Fibroblast of skin of right biceps (primary cell): ENCODE results near the gene NEURL1.
A peak's percentile ranks its signal among the peaks of the same experiment; 100 is the strongest.
"Not testable (repeated sequence)": the region's sequence is repeated elsewhere in the genome, so short reads cannot be mapped to it uniquely, and the experiment has no call there.

Experiments used
- DNase-seq: peaks from one replicate; pipeline ENCODE4 v3.0.0-alpha.2; 2013

The NEURL1 gene

GRCh38 chr10:103465411-103466179 is 27.9 kb upstream of the NEURL1 start:
- DNase-seq: no peak

- no peak for DNase-seq
Observed at GRCh38 chr10:103466734-103467133, 26.8 kb upstream of the NEURL1 start.

GRCh38 chr10:103467406-103467805 is 26.1 kb upstream of the NEURL1 start:
- DNase-seq: no peak

GRCh38 chr10:103469201-103469600 is 24.3 kb upstream of the NEURL1 start:
- no peak for DNase-seq

GRCh38 chr10:103470761-103471653 is 22.5 kb upstream of the NEURL1 start:
- peak; percentile 49 for DNase-seq

GRCh38 chr10:103472005-103472404 is 21.5 kb upstream of the NEURL1 start:
- no peak for DNase-seq

- no peak for DNase-seq
Observed at GRCh38 chr10:103473261-103473671, 20.2 kb upstream of the NEURL1 start.

GRCh38 chr10:103474077-103474476 is 19.4 kb upstream of the NEURL1 start:
- DNase-seq: no peak

- no peak for DNase-seq
Observed at GRCh38 chr10:103475437-103475836, 18.1 kb upstream of the NEURL1 start.

- no peak for DNase-seq
Observed at GRCh38 chr10:103476046-103476768, 17.3 kb upstream of the NEURL1 start.

GRCh38 chr10:103478671-103479070 is 14.8 kb upstream of the NEURL1 start:
- no peak for DNase-seq

- no peak for DNase-seq
Observed at GRCh38 chr10:103479135-103479534, 14.4 kb upstream of the NEURL1 start, which contains the start of gene CALHM3. Gene CALHM3 (minus strand): TSS chr10:103479240. CDS start chr10:103479032, 208 bp downstream.

- DNase-seq: no peak
Observed at GRCh38 chr10:103480521-103480920, 13.0 kb upstream of the NEURL1 start.

GRCh38 chr10:103481974-103482531 is 11.5 kb upstream of the NEURL1 start:
- peak; percentile 55 for DNase-seq

- not testable (repeated sequence) for DNase-seq
Observed at GRCh38 chr10:103486635-103487409, 6.7 kb upstream of the NEURL1 start.

GRCh38 chr10:103487410-103487708 is 6.1 kb upstream of the NEURL1 start:
- no peak for DNase-seq

- DNase-seq: no peak
Observed at GRCh38 chr10:103490986-103491314, 2.6 kb upstream of the NEURL1 start.

GRCh38 chr10:103491729-103492364 is 1.7 kb upstream of the NEURL1 start:
- peak; percentile 93 for DNase-seq

- no peak for DNase-seq
Observed at GRCh38 chr10:103492655-103493261, 747 bp upstream of the NEURL1 start.

- DNase-seq: no peak
Observed at GRCh38 chr10:103493916-103494877, 692 bp downstream of the NEURL1 start.
